NCI-H128 (cell line): ENCODE results near the gene ASTL.

Experiments used
- DNase-seq: peaks from one replicate; lab custom pipeline; 2025; ENCODE audit not compliant: unreplicated experiment; lab: John Stamatoyannopoulos, UW

ASTL gene

DNA sequence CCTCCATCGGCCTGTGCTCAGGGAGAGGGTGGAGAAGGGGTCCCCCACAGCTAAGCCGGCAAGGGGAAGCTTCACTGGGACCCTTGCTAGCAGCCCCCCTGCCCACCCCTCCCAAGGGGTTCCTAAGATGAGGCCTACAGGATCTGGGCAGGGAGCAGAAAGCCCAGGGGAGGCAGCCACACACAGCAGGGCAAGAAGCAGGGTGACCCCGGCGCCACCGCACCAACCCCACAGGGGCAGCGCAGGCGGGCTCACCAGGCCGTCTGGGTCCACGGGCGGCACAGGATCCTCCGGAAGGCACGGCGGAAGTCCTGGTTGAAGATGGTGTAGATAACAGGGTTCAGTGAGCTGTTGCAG is 23.8 kb downstream of the ASTL start:
- DNase-seq: no peak

DNA sequence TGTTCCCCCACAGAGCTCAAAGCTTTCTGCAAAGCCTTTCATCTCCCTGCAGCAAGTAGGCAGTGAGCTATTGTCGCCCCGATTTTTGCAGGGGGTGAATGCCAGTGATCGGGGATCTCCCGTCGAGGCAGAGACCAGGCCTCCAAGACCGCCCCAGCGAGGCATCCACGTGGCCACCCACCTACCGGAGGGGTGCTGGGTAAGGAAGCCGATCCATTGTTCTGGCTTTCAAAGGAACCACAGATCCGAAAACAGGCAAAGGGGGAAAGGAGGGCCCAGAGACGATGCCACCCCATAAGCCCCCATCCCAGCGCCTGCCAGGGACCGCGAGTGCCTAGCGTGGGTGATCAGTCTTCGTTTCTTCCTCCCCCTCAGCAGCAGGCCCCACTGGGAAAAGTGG is 24.4 kb downstream of the ASTL start:
- no peak for DNase-seq

DNA sequence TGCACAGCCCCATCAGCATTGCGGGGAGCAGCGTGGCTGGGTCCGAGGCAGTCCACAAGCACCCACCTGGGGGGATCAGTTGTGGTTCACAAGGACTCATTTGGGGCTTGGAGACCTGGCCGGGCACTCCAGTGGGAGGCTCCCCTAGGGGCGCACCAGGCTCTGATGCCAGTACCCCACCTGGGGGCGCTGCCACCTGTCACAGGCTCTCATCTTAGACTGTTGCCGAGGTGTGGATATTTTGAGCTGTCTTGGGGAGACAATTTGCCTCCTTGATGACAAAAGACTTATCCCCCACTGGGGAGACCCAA is 25.0 kb downstream of the ASTL start:
- no peak for DNase-seq

DNA sequence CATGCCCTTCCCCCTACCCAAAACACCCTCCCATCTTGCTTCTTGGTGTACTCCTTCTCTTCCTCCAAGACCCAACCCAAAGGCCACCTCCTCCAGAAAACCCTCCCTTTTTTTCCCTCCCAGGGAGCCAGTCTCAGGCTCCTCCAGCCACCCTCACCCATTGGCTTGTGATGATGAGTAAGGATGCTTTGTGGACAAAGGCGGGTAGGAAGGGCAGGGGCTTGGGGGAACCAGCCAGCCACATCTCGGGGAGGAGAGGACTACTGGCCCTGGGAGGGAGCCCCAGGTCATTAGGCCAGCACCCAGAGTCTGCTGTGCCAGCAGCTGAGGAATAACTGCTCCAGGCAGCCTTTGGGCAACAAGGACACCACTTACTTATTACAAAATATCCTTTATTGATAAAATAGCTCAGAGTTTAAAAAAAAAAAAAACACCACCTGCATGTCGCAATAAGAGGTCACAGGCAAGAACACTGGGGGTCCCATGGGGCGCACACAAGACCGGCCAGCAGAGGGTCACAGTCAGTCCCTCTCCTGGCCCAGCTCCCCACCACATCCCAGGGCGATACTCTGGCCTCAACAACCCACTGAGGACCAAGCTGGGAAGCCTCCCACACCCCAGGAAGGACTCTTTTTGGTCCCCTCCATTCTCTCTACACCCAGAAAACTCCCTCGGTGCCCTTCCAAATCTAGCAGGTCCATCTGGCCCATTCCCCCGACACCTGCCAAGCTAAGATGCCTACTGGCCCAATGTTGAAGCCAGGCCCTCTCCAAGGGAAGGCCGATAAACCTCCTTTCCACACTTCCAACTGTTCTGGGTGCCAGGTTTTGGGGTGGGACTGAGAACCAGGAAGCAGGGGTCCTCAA is 25.6 kb downstream of the ASTL start:
- DNase-seq: no peak

DNA sequence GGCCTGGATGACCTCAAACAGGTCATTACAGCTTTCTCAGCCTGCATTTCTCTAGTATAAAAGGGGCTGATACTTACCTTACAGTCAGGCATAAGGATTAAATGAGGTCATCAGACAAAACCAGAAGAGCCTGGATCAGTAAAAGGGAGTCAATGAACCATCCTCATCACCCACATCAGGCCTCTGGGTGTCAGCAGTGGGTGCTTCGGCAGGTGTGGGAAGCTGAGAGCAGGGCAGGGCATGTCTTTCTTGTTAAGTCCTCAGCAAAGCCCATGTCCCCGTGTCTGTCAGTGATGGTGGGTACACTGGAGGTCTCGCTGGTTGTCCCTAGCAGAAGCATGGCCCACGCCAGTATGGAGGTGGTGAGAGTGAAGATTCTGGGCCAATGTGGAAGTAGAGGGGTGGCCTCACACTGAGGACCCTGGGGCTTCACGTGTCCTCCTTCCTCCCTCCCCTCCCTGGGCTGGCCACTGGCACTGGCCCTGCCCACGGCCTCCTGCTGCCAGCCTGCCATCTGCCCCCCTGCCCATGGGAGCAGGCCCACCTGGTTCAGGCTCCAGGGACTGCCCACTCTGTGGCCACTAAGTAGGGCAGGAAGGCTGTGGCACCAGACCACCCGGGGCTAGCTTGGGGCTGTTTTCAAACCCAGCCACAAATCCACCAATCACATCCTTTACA is 26.3 kb downstream of the ASTL start:
- DNase-seq: no peak

DNA sequence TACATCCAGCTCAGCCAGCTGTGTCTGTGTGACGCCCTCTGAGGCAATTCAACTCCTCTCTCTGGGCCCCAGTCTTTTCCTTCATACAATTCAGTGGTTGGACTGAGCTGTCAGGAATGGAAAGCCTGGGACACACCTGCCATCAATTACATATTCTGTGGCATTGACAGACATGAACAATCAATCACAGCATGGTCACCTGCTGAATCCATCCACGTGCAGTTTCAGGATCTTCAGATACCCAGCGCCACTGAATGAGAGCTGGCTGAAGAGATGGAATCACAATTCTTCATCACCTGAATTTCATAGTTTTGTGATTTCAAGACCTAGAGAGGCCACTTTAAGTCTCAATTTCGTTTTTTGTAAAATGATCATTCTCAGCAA is 27.1 kb downstream of the ASTL start:
- no peak for DNase-seq

DNA sequence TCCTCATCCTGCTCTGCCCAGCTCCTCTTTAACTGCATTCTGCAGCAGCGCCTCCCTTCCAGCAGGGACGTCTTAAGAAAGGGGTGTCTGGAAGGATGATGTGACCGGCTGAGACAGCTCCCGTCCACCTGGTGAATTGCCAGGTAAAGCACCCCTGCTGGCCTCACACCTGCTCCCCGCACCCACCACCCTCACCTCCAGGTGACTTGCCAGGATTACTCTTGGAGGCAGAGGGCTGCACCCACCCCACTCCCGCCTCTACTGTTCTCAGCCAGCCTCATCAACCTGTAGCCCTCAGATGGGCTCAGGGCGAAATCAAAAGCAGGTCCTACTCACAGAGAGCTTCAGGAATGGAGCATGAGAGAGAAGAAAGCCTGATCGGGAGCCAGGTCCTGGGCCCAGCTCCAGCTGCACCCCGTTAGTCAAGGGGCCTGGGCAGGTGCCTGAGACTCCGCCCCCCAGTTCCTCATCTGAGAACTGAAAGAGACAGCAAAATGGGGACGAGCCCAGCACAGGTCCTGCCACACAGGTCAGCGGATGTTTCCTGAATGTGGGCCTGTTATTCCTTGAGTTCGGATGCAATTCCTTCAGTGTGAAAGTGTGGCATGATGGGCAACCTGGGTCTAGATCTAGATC is 27.6 kb downstream of the ASTL start:
- DNase-seq: no peak

DNA sequence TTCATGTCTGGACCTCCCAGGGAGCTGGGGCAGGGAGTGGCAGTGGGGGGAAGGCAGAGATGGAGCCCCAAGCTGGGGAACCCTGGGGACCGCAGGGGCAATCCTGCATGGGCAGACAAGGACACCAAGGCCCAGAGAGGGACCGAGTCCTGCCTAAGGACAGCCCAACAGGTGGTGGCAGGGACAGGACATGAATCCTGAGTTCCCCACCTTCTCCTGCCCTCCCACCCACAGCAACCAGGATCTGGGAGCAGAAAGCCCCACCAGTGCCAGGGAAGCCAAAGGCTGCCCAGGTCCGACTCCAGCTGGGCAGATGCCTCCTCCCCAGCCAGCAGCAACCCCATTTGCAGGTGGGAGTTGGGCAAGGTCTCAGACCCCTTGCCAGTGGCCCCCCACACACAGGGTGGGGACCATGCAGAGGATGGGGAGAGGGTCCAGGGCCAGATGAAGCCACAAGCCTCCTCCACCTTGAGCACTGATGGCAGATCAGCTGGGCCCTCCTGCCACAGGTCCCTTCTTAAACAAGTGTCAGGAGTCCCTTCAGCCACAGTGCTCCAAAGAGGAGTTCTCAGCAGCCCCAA is 28.3 kb downstream of the ASTL start:
- DNase-seq: no peak

DNA sequence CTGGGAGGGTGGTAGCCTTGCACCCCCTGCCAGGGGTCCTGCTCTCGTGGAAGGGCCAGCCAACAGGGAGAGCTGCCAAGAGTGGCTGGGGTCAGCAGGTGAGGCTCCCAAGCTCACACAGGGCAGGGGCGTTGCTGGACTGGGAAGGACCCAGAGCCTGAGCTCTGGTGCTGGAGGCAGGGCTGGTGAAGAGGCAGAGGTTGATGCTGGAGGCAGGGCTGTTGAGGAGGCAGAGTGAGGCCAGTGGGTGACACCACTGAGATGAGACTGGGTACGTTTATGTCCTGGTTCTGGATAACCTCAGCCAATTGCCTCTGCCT is 29.0 kb downstream of the ASTL start:
- no peak for DNase-seq

DNA sequence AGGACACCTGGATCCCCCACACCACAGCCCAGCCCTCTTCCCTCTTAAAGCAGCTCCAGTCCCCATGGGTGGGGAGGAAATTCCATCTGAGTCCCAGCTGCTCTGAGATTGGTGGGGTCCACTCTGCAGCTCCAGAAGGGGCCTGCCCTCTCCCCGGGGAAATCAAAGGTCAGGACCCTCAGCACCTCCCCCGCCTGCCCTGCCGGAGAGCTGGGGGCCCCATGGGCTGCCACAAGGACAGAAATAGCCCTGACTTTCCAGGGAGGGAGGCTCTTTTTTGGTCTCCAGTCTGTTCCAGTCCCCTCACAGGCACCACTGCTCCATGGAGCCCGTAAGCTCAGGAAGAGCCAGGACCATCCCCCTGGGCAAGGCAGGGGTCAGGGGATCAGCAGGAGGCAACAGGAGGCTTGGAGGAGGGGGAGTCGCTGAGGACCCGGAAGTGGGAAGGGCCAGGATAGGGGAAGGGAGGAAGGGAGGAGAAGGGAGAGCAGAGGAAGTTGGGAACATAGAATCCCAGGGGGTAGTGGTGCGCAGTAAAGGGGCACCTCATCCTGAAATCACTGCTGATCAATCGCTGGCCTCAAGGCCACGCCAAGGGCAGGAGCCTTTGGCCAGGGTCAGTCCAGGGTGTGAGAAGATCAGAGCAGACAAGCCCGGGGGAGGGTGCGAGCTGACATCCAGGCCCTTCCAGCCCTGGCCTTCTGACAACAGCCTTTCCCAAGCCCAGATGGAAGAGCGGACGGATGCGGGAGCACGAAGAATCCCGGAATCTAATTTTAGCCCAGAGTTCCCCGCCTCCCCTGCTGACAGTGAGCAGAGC is 29.6 kb downstream of the ASTL start:
- no peak for DNase-seq

DNA sequence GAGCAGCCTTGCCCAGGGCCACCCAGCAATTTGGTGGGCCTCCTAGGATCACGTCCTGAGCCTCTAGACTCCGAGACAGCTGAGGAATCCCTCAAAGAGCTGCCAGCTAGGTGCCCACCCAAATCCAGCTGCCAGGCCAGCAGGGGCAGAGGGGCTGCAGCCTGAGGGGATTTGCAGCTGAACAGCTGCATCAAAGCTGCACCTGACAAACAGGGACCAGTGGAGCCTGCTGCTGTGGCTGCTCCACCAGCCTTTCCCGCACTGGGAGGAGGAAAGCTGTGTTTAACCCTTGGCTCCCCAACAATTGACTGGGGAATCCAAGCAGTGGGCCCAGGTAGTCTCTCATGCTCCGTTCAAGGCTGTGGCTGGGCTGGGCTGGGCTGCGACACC is 30.2 kb downstream of the ASTL start:
- DNase-seq: no peak

DNA sequence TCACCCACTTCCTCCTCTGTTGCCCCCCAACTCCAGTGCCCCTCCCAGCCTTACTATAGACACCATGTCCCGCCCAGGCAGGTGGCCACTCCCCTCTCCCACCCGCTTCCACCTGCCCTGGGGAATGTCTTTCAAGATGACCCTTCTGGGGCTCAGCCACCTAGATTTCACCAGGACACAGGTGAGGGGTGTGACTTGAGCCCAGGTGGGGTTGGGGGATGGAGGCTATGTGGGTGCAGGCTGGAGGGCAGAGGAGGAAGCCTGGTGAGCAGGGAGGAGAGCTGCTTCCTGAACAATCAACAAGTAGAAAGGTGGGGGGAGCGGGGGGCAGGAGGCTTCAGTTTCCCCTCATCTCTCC is 30.6 kb downstream of the ASTL start:
- no peak for DNase-seq

DNA sequence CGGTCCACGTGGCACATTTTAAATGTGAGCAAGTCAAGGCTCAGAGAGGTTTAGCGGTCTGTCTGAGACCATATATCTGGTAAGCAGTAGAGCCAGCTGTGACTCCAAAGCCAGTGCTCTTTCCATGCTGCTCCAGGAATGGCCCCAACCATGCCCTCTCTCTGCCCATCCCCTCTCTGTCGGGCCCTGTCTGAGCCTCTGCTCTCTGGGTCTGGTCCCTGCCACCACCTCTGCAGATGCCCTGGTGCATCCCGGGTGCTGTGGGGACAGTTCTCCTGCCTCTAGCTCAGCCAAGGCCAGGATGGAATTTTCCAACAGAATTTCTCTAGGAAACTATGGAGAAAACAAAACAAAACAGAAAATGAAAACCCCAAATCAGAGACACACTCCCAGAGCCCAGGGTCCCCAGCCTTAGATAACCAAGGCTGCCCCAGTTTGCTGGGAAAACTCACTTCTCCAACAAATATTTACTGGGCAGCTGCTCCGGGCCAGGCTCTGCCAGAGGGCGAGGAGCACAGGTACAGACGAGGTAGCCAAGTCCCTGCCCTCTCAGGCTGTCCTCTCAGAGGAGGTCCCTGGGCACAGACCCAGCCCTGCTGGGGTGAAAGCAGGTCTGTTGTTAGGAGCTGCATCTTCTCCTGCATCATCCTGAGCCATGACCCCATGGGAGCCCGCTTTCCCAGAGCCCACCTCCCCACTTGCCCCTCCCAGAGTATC is 31.2 kb downstream of the ASTL start:
- no peak for DNase-seq

DNA sequence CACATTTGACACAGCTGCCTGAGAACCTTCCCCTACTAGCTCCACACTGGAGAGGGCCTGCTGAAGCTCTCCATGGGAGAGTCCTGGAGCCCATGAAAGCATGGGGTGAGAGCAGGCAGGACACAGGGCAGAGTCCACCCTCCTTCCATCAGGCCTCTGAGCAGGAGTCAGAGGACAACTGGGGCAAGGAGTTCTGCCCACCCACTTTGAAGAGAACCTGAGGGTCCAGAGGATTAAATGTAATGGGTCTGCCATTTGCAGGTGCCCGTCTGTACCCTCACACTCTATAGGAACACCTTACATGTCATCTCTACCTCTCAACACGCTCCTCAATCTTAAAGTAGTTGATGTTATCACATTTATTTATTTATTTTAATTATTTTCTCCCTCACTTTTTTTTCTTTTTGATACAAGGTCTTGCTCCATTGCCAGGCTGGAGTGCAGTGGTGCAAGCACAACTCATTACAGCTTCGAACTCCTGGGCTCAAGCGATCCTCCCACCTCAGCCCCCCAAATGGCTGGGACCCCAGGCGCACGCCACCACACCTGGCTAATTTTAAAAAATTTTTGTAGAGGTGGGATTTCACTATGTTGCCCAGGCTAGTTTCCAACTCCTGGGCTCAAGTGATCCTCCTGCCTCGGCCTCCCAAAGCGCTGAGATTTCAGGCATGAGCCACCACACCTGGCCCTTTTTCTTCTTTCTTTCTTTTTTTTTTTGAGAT is 32.1 kb downstream of the ASTL start:
- no peak for DNase-seq

DNA sequence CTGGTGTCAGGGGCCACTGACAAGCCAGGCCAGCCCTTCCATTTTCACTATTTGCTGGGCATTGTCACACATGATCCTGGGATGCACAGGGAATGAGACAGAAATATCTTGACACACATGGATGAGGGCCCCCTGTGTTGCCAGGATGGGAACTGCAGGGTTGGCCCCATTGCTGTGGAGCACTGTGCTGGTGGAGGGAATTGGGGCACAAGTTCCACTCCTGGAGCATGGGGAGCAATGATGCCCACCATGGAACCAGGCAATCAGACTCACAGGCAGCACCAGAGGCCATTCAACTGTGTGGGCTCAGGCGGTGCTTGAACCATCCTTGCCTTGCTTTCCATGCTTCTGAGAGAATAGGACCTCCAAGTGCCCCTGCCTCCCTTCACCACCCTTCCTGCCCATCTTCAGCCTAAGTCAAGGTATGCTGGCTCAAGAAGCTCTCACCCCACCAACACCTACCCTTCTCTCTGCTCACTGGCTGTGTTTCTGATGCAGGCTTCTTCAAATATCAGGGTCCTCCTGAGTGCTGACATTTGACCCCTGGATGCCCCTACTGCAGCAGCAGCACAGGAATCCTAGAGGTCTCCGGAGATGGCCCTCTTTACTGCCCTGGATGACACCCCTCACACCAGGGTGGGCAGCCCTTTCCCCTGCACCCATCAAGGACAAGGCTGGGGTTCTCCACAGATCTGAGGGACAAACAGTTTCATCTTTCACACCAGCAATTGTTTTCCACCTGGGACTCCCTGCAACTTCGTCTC is 33.0 kb downstream of the ASTL start:
- DNase-seq: no peak

DNA sequence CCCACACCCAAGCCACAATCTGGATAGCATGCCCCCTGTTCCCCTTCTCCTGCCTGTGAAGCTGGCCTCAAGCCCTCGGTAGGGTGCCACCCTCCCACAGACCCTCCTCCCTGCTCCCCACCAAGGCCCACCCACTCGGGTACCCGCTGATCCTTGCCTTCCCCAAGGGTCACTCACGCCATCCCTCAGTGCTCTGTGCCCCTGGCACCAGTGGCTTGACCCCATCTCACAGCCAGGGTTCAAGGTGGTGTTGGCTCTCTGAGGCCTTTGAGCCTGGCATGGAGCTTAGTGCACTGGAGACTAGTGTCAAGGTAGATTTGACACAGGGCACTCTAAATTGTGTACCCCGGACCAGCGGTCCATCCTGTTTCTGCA is 33.8 kb downstream of the ASTL start:
- DNase-seq: no peak

DNA sequence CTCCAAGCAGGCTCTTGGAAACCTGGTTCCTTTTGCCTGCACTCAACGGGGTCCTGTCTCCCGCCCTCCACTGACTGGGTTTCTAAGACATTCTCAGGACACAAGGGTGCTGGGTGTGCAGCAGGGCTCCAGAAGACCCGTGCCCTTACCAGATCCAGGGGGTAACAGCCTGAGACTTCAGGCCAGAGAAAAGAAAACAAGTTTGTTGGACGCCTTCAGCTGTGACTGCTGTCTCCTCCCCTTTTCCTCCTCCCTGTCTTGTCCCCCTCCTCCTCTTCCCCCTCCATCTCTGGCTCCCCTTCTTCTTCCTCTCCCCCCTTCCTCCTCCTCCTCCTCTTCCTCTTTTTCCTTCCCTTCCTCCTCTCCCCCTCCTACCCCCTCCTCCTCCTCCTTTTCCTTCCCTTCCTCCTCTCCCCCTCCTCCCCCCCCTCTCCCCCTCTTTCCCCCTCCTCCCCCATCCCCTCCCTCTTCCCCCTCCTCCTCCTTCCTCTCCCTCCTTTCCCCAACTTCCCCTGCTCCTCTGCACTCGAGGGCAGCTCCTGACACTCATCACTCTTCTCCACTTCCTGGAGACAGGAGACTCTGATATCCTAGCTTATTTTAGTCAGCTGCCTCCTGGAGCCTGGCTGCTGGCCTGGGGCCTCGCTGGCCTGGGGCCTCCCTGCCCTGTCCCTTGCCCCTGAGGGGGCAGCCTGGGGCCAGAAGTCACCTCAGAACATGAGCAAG is 34.4 kb downstream of the ASTL start:
- DNase-seq: no peak

DNA sequence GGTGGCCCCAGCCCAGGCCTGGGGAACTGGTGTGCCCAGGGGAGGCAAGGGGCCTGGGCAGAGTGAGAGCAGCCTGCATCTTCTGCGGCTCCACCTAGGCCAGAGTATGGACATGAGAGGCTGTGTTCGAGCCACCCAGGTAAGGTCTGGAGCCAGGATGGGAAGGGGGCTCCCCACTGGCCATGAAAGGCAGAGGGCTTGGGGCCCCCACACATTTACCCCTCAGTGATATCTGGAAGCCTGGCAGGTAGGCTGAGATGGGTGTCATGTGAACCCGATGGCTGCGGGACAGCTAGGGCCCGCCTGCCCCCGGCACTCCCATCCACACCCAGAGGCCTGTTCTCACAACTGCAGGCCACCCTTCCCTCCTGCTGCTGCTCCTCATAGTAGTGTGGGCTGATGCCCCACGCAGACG is 35.1 kb downstream of the ASTL start:
- no peak for DNase-seq

DNA sequence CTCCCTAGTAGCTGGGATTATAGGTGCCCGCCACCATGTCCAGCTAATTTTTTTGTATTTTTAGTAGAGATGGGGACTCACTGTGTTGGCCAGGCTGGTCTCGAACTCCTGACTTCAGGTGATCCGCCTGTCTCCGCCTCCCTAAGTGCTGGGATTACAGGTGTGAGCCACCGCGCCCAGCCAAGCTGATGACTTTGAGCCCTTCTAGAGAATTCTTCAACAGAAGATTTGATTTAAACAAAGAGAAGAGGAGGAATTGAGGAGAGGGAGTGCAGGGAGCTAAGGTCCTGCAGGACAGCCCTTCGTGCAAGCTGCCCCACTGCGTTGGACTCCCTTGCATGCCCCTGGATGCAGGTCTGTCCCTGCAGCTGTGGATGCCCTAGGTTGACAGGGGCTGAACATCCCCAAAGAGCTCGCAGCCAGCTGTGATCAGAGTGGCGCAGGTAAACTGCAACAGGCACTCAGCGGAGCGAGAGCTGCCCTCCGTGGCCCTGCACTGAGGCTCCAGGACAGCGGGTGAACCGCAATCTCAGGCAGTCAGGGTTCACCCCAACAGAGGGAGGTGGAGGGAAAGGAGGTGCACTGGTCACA is 35.6 kb downstream of the ASTL start:
- DNase-seq: no peak
